SK-N-SH treated with all-trans-retinoic acid at 6 μM for 48 hours (cell line): ENCODE measurements around the gene CCNJL.

Experiments used
- ATAC-seq: fragments of 200-7000 bp; cut with Tn5 transposase; 3 replicates; pipeline ENCODE4 v1.9.1; 2020; ENCODE audit warnings: mild to moderate bottlenecking, moderate library complexity
- ARNTL ChIP-seq: fragments of 450-650 bp; formaldehyde crosslinking; IDR thresholded peaks from 2 replicates; pipeline ENCODE4 v1.5.0; 2020; ENCODE audit warnings: low read depth, mild to moderate bottlenecking, moderate library complexity, borderline replicate concordance
- BACH2 ChIP-seq: fragments of 250-450 bp; sonication (Bioruptor Pico); IDR thresholded peaks from 2 replicates; pipeline ENCODE4 v1.9.0; 2021; ENCODE audit warnings: mild to moderate bottlenecking, borderline replicate concordance
- CSDC2 ChIP-seq: fragments of 250-450 bp; sonication (Bioruptor Pico); IDR thresholded peaks from 2 replicates; pipeline ENCODE4 v1.5.0; 2020; ENCODE audit warnings: mild to moderate bottlenecking, moderate library complexity
- ESRRG ChIP-seq: fragments of 250-450 bp; sonication (Bioruptor Pico); IDR thresholded peaks from 2 replicates; pipeline ENCODE4 v1.6.1; 2021; ENCODE audit warnings: mild to moderate bottlenecking
- GLIS3 ChIP-seq: fragments of 250-450 bp; sonication (Bioruptor Pico); IDR thresholded peaks from 2 replicates; pipeline ENCODE4 v1.5.0; 2020; ENCODE audit warnings: mild to moderate bottlenecking, moderate library complexity
- OSR1 ChIP-seq: fragments of 250-450 bp; sonication (Bioruptor Pico); IDR thresholded peaks from 2 replicates; pipeline ENCODE4 v1.8.0; 2022; ENCODE audit warnings: moderate library complexity, mild to moderate bottlenecking, inconsistent platforms
- PATZ1 ChIP-seq: fragments of 250-450 bp; sonication (Bioruptor Pico); IDR thresholded peaks from 2 replicates; pipeline ENCODE4 v1.8.0; 2020; ENCODE audit warnings: mild to moderate bottlenecking, moderate library complexity, borderline replicate concordance
- PPARA ChIP-seq: fragments of 250-450 bp; sonication (Bioruptor Pico); IDR thresholded peaks from 2 replicates; pipeline ENCODE4 v1.5.0; 2020; ENCODE audit warnings: mild to moderate bottlenecking, borderline replicate concordance
- RARB ChIP-seq: fragments of 250-450 bp; sonication (Bioruptor Pico); IDR thresholded peaks from 2 replicates; pipeline ENCODE4 v1.8.0; 2021; ENCODE audit warnings: mild to moderate bottlenecking, moderate library complexity
- SNAI2 ChIP-seq: fragments of 250-450 bp; sonication (Bioruptor Pico); IDR thresholded peaks from 2 replicates; pipeline ENCODE4 v1.5.0; 2020; ENCODE audit warnings: mild to moderate bottlenecking, moderate library complexity
- TCF4 ChIP-seq: fragments of 250-450 bp; sonication (Bioruptor Pico); IDR thresholded peaks from 2 replicates; pipeline ENCODE4 v1.8.0; 2021; ENCODE audit warnings: mild to moderate bottlenecking, moderate library complexity, borderline replicate concordance
- TOX ChIP-seq: fragments of 250-450 bp; sonication (Bioruptor Pico); IDR thresholded peaks from 2 replicates; pipeline ENCODE4 v1.8.0; 2021; ENCODE audit warnings: mild to moderate bottlenecking, moderate library complexity, borderline replicate concordance
- ZC3H10 ChIP-seq: fragments of 250-450 bp; sonication (Bioruptor Pico); IDR thresholded peaks from 2 replicates; pipeline ENCODE4 v1.5.1; 2021; ENCODE audit warnings: mild to moderate bottlenecking, moderate library complexity
- ZFP3 ChIP-seq: fragments of 250-450 bp; sonication (Bioruptor Pico); IDR thresholded peaks from 2 replicates; pipeline ENCODE4 v1.5.0; 2020; ENCODE audit warnings: mild to moderate bottlenecking, moderate library complexity
- ZFP30 ChIP-seq: fragments of 450-650 bp; formaldehyde crosslinking; IDR thresholded peaks from 2 replicates; pipeline ENCODE4 v1.5.0; 2022; ENCODE audit warnings: mild to moderate bottlenecking, moderate library complexity
- ZNF565 ChIP-seq: fragments of 450-650 bp; formaldehyde crosslinking; conservative IDR thresholded peaks from 2 replicates; pipeline ENCODE4 v1.5.0; 2020; ENCODE audit warnings: low read depth, mild to moderate bottlenecking, moderate library complexity
- ZNF70 ChIP-seq: fragments of 450-650 bp; formaldehyde crosslinking; IDR thresholded peaks from 2 replicates; pipeline ENCODE4 v1.5.0; 2020; ENCODE audit warnings: mild to moderate bottlenecking, moderate library complexity
- ZNF8 ChIP-seq: fragments of 450-650 bp; formaldehyde crosslinking; IDR thresholded peaks from 2 replicates; pipeline ENCODE4 v1.5.0; 2020; ENCODE audit warnings: mild to moderate bottlenecking, moderate library complexity
- TF ChIP-seq, protein P1 (sequence below): fragments of 250-450 bp; sonication (Bioruptor Pico); IDR thresholded peaks from 2 replicates; pipeline ENCODE4 v1.5.1; 2021; ENCODE audit warnings: mild to moderate bottlenecking, moderate library complexity
- TF ChIP-seq, protein P2 (sequence below): fragments of 250-450 bp; sonication (Bioruptor Pico); IDR thresholded peaks from 2 replicates; pipeline ENCODE4 v1.5.1; 2020; ENCODE audit warnings: low read depth, mild to moderate bottlenecking, moderate library complexity
- TF ChIP-seq, protein P3 (sequence below): fragments of 250-450 bp; sonication (Bioruptor Pico); IDR thresholded peaks from 2 replicates; pipeline ENCODE4 v1.8.0; 2021; ENCODE audit warnings: low read depth, mild to moderate bottlenecking, moderate library complexity, borderline replicate concordance

Gene CCNJL

GRCh38 chr5:160230686-160231527, 81.5 kb downstream of the CCNJL start:
- ATAC-seq, result no peak; the same call in 2 of the 3 replicates

DNA sequence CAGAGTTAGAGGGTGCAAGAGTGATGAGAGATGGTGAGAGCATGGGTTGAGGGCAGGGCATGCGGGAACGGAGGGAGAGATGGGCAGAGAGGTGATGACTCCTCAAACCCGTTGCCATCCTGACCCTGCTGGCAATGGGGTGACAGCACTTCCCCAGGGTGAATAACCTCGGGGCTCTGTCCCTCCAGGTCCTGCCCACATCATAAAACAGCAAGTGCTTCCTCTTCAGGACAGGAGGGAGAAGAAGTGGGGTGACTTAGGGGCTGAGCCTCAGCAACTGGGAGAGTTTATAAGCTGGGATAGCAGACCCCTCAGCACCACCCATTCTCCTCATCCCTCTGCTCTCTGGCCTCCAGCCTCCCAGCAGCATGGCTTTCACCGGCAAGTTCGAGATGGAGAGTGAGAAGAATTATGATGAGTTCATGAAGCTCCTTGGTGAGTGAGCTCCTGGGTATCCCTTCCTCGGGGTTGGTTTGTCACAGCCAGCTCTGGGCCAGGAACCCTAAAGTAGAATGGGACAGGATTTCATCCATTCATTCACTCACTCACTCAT, 83.1 kb downstream of the CCNJL start, which contains the start of gene FABP6:
Gene FABP6 (plus strand): TSS at position 317 of the 553 bp plus-strand sequence. CDS start 52 bp downstream, at position 369.
- ATAC-seq, result no peak
- TF ChIP-seq ARNTL, result no peak
- TF ChIP-seq, protein P1, sequence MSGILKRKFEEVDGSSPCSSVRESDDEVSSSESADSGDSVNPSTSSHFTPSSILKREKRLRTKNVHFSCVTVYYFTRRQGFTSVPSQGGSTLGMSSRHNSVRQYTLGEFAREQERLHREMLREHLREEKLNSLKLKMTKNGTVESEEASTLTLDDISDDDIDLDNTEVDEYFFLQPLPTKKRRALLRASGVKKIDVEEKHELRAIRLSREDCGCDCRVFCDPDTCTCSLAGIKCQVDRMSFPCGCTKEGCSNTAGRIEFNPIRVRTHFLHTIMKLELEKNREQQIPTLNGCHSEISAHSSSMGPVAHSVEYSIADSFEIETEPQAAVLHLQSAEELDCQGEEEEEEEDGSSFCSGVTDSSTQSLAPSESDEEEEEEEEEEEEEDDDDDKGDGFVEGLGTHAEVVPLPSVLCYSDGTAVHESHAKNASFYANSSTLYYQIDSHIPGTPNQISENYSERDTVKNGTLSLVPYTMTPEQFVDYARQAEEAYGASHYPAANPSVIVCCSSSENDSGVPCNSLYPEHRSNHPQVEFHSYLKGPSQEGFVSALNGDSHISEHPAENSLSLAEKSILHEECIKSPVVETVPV, result no peak
- TF ChIP-seq ZNF70 (CRISPR knock-in tag), result no peak
- no peak for TF ChIP-seq PPARA (CRISPR knock-in tag)
- TF ChIP-seq BACH2 (CRISPR knock-in tag), result no peak
- no peak for TF ChIP-seq GLIS3
- no peak for TF ChIP-seq TCF4 (CRISPR knock-in tag)
- no peak for TF ChIP-seq SNAI2 (CRISPR knock-in tag)
- TF ChIP-seq ZNF8 (CRISPR knock-in tag), result no peak
- no peak for TF ChIP-seq TOX (CRISPR knock-in tag)
- TF ChIP-seq ZNF565 (CRISPR knock-in tag), result no peak
- no peak for TF ChIP-seq ZC3H10 (CRISPR knock-in tag)
- TF ChIP-seq ZFP30 (CRISPR knock-in tag), result no peak
- no peak for TF ChIP-seq CSDC2 (CRISPR knock-in tag)
- TF ChIP-seq, protein P2, sequence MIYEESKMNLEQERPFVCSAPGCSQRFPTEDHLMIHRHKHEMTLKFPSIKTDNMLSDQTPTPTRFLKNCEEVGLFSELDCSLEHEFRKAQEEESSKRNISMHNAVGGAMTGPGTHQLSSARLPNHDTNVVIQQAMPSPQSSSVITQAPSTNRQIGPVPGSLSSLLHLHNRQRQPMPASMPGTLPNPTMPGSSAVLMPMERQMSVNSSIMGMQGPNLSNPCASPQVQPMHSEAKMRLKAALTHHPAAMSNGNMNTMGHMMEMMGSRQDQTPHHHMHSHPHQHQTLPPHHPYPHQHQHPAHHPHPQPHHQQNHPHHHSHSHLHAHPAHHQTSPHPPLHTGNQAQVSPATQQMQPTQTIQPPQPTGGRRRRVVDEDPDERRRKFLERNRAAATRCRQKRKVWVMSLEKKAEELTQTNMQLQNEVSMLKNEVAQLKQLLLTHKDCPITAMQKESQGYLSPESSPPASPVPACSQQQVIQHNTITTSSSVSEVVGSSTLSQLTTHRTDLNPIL (CRISPR knock-in tag), result no peak
- no peak for TF ChIP-seq ESRRG (CRISPR knock-in tag)
- TF ChIP-seq, protein P3, sequence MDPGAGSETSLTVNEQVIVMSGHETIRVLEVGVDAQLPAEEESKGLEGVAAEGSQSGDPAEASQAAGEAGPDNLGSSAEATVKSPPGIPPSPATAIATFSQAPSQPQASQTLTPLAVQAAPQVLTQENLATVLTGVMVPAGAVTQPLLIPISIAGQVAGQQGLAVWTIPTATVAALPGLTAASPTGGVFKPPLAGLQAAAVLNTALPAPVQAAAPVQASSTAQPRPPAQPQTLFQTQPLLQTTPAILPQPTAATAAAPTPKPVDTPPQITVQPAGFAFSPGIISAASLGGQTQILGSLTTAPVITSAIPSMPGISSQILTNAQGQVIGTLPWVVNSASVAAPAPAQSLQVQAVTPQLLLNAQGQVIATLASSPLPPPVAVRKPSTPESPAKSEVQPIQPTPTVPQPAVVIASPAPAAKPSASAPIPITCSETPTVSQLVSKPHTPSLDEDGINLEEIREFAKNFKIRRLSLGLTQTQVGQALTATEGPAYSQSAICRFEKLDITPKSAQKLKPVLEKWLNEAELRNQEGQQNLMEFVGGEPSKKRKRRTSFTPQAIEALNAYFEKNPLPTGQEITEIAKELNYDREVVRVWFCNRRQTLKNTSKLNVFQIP (CRISPR knock-in tag), result no peak

More at GRCh38 chr5:160230686-160231527, 81.5 kb downstream of the CCNJL start:
- TF ChIP-seq ZFP30 (CRISPR knock-in tag) (no peak), ZC3H10 (CRISPR knock-in tag) (no peak), ZNF8 (CRISPR knock-in tag) (no peak), TCF4 (CRISPR knock-in tag) (no peak), RARB (CRISPR knock-in tag) (no peak), PPARA (CRISPR knock-in tag) (no peak), GLIS3 (no peak), ZFP3 (CRISPR knock-in tag) (no peak), OSR1 (no peak), CSDC2 (CRISPR knock-in tag) (no peak), PATZ1 (CRISPR knock-in tag) (no peak), SNAI2 (CRISPR knock-in tag) (no peak), TOX (CRISPR knock-in tag) (no peak)
- TF ChIP-seq, protein P3 (CRISPR knock-in tag), result no peak
- TF ChIP-seq, protein P2 (CRISPR knock-in tag), result no peak
- TF ChIP-seq, protein P1, result no peak
